Activated CD4-positive, alpha-beta T cell treated with anti-CD3 and anti-CD28 coated beads, Interleukin-10, Interleukin-2, amounts not matched to agents 100 ng/mL and 50 ng/mL, durations not matched to agents 16 hours and 8 hours (primary cell): ENCODE results near the gene GALNT16.
A peak's percentile ranks its signal among the peaks of the same experiment; 100 is the strongest.
"Not testable (repeated sequence)": the region's sequence is repeated elsewhere in the genome, so short reads cannot be mapped to it uniquely, and the experiment has no call there.

Experiments used
- DNase-seq: peaks from one replicate; pipeline ENCODE4 v3.0.0-alpha.2; 2020

Gene GALNT16

DNA sequence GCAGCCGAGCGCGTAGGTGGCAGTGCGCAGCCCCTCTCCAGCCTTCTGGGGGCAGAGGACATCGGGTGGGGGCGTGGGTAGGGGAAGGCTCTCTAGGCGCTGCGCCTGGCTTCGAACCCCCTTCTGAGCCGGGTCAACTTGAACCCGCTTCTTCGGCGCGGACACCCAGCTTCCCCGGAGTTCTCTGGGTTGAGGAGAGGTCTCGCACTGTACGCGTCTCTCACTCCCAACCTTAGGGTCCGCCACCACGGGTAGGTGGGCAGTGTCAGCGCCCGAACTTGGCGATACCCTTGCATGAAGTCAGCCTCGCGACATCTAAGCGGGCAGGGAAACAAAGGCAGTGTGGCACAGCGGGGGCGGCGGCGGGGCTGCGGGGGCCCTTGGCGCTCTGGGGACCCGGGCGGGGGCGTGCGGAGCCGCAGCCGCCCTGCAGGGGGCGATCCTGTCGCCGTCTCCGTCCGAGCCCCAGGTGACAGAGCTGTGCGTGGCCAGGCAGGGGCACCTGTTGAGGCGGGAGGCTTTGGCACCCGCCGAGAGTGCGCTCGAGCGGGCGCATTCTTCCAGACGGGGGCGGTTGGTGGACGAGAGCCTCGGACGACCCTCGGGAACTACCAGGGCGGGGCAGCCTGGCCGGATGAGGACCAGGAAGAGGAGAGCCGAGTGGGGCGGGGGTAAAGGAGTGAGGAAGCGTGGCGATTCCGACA is 1.1 kb downstream of the GALNT16 start:
- peak; percentile 50 for DNase-seq

- DNase-seq, result no peak
Observed at GRCh38 chr14:69261761-69262331, 1.9 kb downstream of the GALNT16 start.

DNA sequence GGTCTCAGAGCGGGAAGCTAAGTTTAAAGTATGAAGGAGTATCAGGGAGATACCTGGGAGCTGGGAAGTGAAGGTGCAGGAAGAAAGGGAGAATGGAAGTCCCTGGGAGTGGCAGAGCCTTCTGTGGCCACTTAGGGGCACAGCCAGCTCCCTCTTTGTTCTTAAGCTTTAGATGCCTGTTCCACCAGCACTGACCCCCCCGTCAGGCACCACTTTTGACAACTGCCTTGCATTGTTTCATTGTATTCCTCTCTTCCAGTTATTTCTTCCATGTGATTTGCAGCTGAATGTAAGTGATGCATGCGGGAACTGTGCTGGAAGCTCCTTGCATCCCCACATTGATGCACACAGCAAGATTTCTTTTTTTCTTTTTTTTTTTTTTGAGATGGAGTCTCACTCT is 2.6 kb downstream of the GALNT16 start:
- no peak for DNase-seq

- DNase-seq, result no peak
Observed at GRCh38 chr14:69263364-69263763, 3.4 kb downstream of the GALNT16 start.

GRCh38 chr14:69263771-69264170 is 3.8 kb downstream of the GALNT16 start:
- no peak for DNase-seq

- no peak for DNase-seq
Observed at GRCh38 chr14:69266572-69267345, 6.8 kb downstream of the GALNT16 start.

DNA sequence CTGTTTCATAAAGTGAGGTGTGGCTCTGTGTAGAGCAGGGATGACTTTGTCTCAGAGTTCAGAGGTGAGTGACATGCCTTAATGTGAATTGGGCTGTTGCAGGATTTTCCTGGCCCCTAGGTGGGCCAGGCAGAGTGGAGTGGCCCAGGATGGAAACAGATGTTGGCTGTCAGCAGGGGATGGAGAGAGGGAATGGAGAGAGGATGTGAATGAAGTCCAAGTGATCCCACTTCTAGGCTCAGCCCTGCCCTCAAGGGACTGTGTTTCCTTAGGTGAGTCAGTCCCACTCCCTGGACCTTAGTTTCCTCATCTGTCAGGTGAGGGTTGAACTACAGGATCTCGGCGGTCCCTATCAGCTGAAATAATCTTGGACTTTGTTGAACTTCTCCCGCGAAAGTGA is 7.5 kb downstream of the GALNT16 start:
- DNase-seq, result no peak

- DNase-seq, result no peak
Observed at GRCh38 chr14:69268223-69268622, 8.3 kb downstream of the GALNT16 start.

DNA sequence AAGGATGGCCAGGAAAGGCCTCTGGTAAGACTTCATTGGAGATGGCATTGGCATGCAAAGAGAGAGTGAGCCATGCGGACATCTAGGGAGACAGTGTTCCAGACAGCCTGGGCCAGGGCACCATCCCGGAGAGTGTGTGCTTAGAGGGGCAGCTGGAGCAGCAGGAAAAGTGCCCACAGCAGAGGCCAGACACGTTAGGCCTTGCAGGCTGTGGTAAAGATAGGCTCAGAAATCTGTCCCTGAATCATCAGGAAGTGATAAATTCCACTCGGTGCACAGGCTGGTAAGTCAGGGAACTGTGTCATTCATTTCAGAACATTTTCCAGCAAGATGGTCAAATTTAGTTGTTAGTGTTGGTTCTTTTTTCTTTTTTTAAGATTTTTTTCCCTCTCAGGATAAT is 8.8 kb downstream of the GALNT16 start:
- no peak for DNase-seq

DNA sequence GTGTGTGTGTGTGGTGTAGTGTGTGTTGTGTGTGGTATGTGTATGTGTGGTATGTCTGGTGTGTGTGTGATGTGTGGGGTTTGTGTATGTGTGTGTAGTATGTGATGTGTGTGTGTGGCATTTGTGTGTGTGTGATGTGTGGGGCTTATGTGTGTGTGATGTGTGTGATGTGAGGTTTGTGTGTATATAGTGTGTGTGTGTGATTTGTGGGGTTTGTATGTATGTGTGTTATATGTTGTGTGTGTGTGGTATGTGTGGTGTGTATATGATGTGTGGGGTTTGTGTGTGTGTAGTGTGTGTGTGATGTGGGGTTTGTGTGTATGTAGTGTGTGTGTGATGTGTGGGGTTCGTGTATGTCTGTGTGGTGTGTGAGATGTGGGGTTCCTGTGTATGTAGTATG is 9.4 kb downstream of the GALNT16 start:
- DNase-seq, result no peak

DNA sequence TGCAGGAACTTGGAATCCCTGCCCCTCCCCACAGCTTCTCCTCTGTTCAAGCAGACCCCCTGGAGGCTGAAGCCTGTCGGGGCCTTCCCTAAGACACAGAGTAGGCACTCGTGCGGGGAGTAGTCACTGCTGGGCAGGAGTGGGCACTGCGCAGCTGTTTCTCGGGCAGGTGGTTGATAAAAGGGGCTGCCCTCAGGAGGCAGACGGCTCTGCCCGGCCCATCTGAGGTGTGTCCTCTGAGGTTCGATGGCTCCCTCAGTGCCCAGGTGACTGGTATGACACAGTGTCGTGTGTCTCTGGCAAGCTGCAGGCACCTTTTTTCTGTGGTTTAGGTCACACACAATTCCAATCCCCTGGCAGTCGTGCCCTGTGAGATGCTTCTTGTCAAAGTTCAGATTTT is 10.1 kb downstream of the GALNT16 start:
- DNase-seq, result no peak

DNA sequence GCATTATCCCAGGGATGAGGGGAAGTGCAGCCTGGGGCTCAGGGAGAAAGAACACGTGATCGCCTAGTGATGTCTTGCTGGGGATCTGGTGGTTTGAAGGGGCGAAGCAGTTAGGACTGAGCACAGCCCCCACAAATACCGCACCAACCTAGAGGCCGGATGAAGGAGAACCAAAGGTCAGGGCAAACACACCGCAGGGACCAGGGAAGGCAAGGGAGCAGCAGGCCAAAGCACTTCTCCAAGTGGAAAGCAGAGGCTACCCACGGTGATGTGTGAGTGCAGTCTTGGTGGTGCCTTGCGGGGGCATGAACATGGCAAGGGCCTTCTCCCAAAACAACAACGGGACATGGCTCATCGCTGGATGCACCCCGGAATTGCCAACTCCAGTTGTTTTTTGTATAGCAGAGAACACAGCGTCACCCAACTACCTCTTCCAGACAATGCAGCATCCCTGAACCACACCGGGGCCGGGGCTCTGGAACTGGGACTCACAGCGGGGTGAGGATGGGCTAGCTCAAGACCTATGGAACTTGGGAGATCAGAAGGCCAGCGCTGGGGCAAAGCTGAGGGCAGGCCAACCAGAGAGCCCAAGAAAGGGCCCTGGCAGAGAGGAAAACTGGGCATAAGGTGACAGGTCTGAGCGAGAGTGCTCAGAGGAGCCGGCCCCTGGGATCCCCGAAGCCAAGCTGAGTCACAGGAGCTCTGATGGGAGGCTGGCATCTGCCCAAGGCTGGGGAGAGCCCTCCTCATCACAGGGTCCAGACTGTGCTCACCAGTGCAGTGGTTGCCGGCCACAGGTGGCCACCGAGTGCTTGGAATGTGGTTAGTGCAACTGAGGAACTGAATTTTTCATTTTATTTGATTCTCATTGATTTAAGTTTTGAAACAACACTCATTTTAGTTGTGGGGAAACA is 11.1 kb downstream of the GALNT16 start:
- no peak for DNase-seq

DNA sequence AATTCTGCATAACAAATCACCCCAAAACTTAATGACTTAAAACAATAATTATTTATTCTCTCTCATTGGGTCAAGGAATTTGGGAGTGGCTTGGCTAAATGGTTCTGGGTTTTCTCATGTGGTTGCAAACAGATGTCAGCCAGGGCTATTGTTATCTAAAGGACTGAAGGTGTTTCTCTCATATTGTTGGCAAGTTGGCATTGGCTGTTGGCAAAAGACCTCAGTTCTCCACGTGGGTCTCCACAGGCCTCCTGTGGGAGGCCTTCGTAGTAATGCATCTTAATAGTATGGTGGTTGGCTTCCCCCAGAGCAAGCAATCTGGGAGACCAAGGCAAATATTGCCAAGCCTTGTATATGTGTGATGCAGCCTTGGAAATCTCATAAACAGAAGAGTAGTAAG is 14.4 kb downstream of the GALNT16 start:
- DNase-seq, result no peak

DNA sequence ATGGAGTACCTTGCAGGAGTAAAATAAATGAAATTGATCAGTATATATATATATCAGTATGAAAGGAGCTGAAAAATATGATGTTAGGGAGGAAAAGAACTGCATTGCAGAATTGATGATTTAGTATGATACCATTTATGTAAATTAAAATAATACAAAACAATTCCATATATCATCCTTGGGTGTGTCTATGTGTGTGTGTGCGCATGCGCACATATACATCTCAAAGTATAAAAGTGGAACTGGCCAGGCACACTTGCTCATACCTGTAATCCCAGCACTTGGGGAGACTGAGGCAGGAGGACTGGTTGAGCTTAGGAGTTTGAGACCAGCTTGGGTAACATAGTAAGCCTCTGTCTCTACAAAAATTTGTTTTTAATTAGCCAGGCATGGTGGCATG is 15.4 kb downstream of the GALNT16 start:
- no peak for DNase-seq

- not testable (repeated sequence) for DNase-seq
Observed at GRCh38 chr14:69277356-69277755, 17.4 kb downstream of the GALNT16 start.

DNA sequence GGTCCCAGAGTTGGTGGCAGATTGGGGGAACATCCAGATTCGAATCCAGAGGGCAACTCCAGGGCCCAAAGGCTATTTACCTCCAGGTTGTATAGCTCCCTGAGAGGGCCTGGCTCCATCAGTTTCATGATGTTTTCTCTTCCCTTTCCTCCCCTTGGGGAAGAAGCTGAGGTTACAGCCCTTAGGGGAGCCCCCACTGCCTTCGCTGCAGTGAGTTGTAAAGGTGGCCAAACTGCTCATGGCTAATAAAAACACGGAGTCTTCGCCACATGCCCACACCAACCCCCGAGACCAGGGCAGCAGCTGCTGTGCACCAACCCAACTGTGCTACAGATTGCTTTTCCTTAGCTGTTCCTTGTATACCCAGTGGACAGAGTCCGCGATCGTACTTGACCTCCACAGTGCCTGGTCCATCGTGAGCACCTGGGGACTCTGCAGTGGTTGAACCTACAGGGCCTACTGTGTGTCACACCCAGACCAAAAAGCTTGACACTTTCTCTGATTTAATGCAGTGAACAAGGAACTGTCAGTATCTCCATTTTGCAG is 20.9 kb downstream of the GALNT16 start:
- DNase-seq, result no peak

- no peak for DNase-seq
Observed at GRCh38 chr14:69281450-69282169, 21.7 kb downstream of the GALNT16 start.

DNA sequence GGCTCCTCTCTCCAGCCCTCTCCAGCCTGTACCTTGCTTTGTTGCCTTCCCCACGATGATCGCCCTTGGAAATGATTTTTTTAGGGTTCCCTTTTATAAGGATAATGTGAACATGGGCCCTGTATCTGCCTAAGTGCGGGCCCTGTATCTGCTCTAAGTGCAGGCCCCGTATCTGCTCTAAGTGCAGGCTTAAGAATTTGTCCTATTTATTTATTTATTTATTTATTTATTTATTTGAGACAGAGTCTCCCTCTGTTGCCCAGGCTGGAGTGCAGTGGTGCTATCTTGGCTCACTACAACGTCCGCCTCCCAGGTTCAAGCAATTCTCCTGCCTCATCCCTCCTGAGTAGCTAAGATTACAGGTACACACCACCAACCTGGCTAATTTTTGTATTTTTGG is 22.5 kb downstream of the GALNT16 start:
- DNase-seq, result no peak

DNA sequence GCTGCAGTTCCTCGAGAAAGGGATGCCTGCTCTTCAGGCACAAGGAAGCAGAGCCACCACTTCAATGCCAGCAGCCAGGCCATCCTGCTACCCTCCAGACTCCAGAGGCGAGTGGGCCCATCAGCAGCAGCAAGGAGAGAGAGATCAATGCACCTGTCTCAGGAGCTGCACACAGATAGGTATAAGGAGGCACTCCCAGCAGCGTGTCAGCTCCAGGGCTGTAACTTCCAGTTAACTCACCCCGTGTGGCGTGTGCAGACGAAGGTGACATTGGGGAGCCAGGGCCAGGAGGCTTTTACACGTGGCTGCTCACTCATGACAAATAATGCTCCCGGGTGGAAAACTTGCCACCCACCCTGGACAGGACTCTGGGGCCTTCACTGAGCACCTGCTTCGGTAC is 24.2 kb downstream of the GALNT16 start:
- DNase-seq, result no peak

- no peak for DNase-seq
Observed at GRCh38 chr14:69285661-69286255, 25.8 kb downstream of the GALNT16 start.

- no peak for DNase-seq
Observed at GRCh38 chr14:69287098-69288010, 27.4 kb downstream of the GALNT16 start.
